ENCODE data around the gene LDB3. TPM values are rescaled to one million over a fixed set of nuclear protein-coding genes. Genes with fewer than 3 reads are reported as not detected.
A peak's percentile ranks its signal among the peaks of the same experiment; 100 is the strongest.

Gene LDB3
- total RNA-seq, 3 donors from 2014 or later = 0.96 to 22.7 (median 3.2) TPM

DNA sequence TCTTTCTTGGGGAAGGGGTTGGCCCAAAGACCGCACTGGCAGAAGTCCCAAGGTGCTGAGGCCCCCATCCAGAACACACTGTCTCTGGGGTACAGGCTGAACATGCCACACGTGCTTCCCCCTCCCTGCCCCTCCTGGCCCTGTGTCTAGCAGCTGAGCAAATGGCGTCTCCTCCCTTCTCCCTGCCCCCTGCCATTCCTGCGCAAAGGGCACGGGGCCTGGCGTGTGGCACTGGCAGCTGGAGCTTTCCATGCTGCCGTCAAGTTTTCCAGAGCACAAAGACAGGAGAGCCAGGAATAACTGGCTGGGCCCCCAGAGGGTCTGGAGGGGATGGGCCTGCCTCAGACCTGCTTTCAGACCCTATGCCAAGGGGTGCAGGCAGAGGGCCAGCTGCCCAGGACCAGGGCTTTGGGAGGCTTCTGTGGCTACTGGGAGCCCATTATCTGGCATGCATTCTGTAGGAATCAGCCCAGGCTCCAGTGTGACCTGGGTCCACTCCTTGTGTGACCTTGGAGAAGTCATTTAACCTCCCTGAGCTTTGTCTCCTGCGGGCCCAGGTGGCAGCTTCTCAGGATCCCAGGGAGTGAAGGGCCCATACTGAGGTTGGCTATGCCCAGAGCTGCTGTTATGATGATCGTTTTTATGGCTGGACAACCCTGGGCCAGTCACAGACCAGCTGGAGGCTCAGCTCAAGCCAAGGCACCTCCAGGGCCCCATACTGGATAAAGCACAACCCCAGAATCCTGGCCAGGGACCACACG lies 710 bp upstream of the LDB3 start:
- Histone ChIP-seq H3K4me1 (ENCODE audit: low read depth) (peaks cover 15% of the 10 kb centered on the region), H3K9me3 (no peaks in the 10 kb centered on the region), H3K36me3 (ENCODE audit: low read depth) (no peaks in the 10 kb centered on the region), H3K4me3 (no peak overlapping the region)
- TF ChIP-seq, protein P1, sequence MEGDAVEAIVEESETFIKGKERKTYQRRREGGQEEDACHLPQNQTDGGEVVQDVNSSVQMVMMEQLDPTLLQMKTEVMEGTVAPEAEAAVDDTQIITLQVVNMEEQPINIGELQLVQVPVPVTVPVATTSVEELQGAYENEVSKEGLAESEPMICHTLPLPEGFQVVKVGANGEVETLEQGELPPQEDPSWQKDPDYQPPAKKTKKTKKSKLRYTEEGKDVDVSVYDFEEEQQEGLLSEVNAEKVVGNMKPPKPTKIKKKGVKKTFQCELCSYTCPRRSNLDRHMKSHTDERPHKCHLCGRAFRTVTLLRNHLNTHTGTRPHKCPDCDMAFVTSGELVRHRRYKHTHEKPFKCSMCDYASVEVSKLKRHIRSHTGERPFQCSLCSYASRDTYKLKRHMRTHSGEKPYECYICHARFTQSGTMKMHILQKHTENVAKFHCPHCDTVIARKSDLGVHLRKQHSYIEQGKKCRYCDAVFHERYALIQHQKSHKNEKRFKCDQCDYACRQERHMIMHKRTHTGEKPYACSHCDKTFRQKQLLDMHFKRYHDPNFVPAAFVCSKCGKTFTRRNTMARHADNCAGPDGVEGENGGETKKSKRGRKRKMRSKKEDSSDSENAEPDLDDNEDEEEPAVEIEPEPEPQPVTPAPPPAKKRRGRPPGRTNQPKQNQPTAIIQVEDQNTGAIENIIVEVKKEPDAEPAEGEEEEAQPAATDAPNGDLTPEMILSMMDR (IDR thresholded peaks at IDR 0.05) = no peak
- ATAC-seq (no peak), DNase-seq (no peak)
- intact Hi-C loops (cut with DNase I, micrococcal nuclease) = no loop called here

DNA sequence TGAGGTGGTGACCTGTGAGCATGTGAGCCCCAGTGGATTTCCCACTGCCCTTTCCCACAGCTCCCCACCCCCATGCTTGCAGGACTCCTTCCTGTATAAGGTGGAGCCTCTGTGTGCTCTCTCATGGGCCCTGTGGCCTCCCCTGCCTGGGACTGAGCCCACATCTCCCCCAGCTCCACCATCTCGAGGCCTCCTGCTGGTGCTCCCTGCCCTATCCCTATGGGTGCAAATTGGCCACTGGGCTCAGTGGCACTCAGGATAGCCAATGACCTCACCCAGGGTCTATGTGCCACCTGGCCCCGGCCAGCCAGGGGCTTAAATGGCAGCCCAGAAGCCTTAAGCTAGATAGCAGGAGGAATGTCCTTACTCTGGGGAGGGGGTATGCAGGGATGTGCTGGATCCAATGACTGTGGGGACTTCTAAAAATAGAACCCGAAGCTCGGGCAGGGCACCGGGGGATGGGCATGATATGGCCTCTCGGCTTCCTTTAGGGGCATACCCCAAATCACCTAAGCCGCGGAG lies 2.0 kb downstream of the LDB3 start:
- Histone ChIP-seq H3K4me3 (no peak overlapping the region), H3K4me1 (ENCODE audit: low read depth) (peaks cover 15% of the 10 kb centered on the region), H3K9me3 (no peaks in the 10 kb centered on the region), H3K36me3 (ENCODE audit: low read depth) (no peaks in the 10 kb centered on the region)
- ATAC-seq (no peak), DNase-seq (no peak)
- TF ChIP-seq, protein P1 (IDR thresholded peaks at IDR 0.05) = no peak
- intact Hi-C loops (cut with DNase I, micrococcal nuclease) = no loop called here

DNA sequence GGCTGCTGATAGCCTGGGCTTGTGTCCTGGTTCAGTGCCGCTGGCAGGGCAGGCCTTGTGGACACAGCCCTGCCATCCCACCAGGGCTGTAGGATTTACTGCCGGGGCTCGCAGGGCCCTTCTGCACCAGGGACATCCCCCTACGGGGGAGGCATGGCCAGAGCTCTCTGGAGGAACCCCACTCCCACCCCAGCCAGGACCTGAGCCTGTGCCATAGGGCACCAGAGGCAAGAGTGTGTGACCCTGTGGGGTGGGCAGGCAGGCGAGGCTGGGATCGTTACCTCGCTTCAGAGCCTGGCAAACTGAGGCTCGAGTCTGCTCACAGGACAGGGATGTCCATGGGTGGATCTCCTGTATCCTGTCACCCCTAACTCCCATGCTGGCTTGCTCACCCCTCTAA lies 2.6 kb downstream of the LDB3 start:
- no peak for ATAC-seq
- no peak for DNase-seq
- Histone ChIP-seq H3K9me3 (no peaks in the 10 kb centered on the region), H3K36me3 (ENCODE audit: low read depth) (no peaks in the 10 kb centered on the region), H3K4me3 (no peak overlapping the region), H3K4me1 (ENCODE audit: low read depth) (peaks cover 15% of the 10 kb centered on the region)
- TF ChIP-seq, protein P1 (IDR thresholded peaks at IDR 0.05) = no peak
- intact Hi-C loops (cut with DNase I, micrococcal nuclease) = no loop called here

DNA sequence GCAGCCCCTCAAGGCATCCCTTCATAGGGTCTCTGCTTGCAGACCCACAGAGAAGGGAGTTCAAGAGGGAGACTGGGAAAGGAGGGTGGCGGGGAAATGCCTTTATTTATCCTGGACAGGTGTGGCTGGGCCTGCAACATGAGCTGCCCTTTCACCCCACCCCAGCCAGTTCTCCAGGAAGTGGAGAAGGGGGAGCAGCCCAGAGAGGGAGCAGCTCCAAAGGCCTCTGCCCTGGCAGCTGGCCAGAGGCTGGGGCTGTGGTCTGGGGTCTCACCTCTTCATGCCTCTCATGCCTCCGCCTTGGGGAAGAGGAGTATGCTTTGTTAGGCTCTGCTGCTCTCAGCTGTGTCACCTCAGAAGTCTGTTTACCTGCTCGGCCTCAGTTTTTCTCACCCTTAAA lies 3.1 kb downstream of the LDB3 start:
- TF ChIP-seq, protein P1 (IDR thresholded peaks at IDR 0.05) = no peak
- Histone ChIP-seq H3K9me3 (no peaks in the 10 kb centered on the region), H3K36me3 (ENCODE audit: low read depth) (no peaks in the 10 kb centered on the region), H3K4me1 (ENCODE audit: low read depth) (peaks cover 15% of the 10 kb centered on the region), H3K4me3 (no peak overlapping the region)
- intact Hi-C loops (cut with DNase I, micrococcal nuclease) = no loop called here
- DNase-seq = peak in 2 of 3 donors; percentile 66 to 70
- ATAC-seq = peak; percentile 77

DNA sequence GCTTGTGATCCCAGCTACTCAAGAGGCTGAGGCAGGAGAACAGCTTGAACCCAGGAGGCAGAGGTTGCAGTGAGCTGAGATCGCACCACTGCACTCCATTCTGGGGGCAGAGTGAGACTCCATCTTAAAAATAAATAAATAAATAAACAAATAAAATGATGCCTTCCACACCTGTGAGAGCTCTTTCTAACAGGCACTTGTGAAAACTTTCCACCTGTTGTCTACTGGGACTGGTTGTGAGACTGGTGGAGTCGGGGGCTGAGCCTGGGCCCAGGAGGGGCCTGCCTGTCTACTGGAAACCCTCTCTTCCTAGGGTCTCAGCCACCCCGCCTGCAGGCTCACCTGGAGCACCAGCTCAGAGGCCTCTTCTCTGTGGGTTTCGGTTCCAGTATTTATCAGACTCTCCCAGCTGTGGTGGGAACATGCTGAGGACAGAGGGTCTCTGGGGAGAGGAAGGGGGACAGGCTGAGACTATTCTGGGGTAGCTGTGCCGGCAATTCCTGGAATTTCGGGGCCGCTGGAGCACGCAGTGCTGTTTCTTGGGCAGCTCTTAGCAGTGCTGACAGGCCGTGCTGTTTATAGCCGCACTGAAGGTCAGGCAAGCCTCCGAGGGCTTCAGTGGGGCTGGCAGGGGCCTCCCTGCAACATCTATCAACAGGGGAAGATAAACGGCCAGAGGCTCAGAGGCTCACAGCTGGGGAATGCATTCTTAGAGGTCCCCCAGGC lies 3.8 kb downstream of the LDB3 start:
- TF ChIP-seq, protein P1 (IDR thresholded peaks at IDR 0.05) = no peak
- ATAC-seq (no peak), DNase-seq (no peak)
- intact Hi-C loops (cut with DNase I, micrococcal nuclease) = no loop called here
- Histone ChIP-seq H3K36me3 (ENCODE audit: low read depth) (no peaks in the 10 kb centered on the region), H3K9me3 (no peaks in the 10 kb centered on the region), H3K4me1 (ENCODE audit: low read depth) (peaks cover 15% of the 10 kb centered on the region), H3K4me3 (no peak overlapping the region)
